GM12873 (cell line): Measurements from ENCODE around the gene RBM4B.

ENCODE experiments used
- CTCF ChIP-seq: IDR thresholded peaks from 2 replicates; pipeline ENCODE4 v1.5.1; 2012; ENCODE audit warnings: low read depth, mild to moderate bottlenecking, moderate library complexity, low read length, control low read depth; ENCODE audit not compliant: insufficient read depth; ENCODE audit errors: missing control alignments

Gene RBM4B

GRCh38 chr11:66688561-66689534 is 11.2 kb upstream of the RBM4B start:
- no peak for TF ChIP-seq CTCF

DNA sequence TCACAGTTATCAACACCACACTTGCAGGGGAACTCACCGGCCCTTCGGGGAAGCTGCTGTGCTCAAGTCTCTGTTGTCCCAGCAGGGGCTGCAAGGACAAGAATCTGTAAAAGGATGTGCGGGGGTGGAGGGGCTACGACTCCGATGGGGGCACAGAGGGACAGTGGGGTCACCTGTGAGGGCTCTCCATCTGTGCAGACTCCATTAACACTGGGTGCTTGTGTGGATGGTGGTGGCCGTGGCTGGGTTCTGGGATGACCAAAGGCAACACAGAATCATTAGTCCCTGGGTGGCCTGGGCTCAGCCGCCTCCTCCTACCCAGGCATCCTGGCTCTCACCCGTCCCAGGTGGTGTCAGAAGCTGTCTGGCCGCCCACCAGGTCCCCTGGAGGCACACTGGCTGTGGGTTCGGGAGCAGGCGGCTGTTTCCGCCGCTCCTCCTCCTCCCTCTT is 10.2 kb upstream of the RBM4B start:
- TF ChIP-seq CTCF, result no peak

GRCh38 chr11:66686801-66687750 is 9.4 kb upstream of the RBM4B start:
- no peak for TF ChIP-seq CTCF

- TF ChIP-seq CTCF, result no peak
Observed at GRCh38 chr11:66686100-66686785, 8.6 kb upstream of the RBM4B start.

- TF ChIP-seq CTCF, result no peak
Observed at GRCh38 chr11:66685276-66686099, 7.8 kb upstream of the RBM4B start.

GRCh38 chr11:66684635-66685034 is 6.9 kb upstream of the RBM4B start:
- TF ChIP-seq CTCF, result no peak
